Measurements from ENCODE around the gene GPR26. TPM values are rescaled to one million over a fixed set of nuclear protein-coding genes. Genes with fewer than 3 reads are reported as not detected.
"Not testable (repeated sequence)": the region's sequence is repeated elsewhere in the genome, so short reads cannot be mapped to it uniquely, and the experiment has no call there.

Gene GPR26
- total RNA-seq, 1 donor from 2014 or later, result 0.10 TPM

- DNase-seq, result no peak
These were observed 51.2 kb downstream of the GPR26 start for GRCh38 chr10:123717336-123717735.

GRCh38 chr10:123718544-123719060 lies 52.4 kb downstream of the GPR26 start:
- no peak for DNase-seq

- no peak for DNase-seq
These were observed 54.4 kb downstream of the GPR26 start for GRCh38 chr10:123720536-123720935.

GRCh38 chr10:123721441-123722049 lies 55.4 kb downstream of the GPR26 start:
- no peak for DNase-seq

- DNase-seq, result no peak
These were observed 56.2 kb downstream of the GPR26 start for GRCh38 chr10:123722351-123722750.

GRCh38 chr10:123724747-123725146 lies 58.6 kb downstream of the GPR26 start:
- DNase-seq, result no peak

- DNase-seq, result no peak
These were observed 60.2 kb downstream of the GPR26 start for GRCh38 chr10:123726381-123726780.

GRCh38 chr10:123726836-123727235 lies 60.7 kb downstream of the GPR26 start:
- peak; percentile 86 for DNase-seq

- DNase-seq, result no peak
These were observed 63.4 kb downstream of the GPR26 start for GRCh38 chr10:123729523-123729922.

- DNase-seq, result not testable (repeated sequence)
These were observed 70.8 kb downstream of the GPR26 start for GRCh38 chr10:123736917-123737316.

- DNase-seq, result no peak
These were observed 75.0 kb downstream of the GPR26 start for GRCh38 chr10:123741146-123741545.

GRCh38 chr10:123741711-123742110 lies 75.6 kb downstream of the GPR26 start:
- no peak for DNase-seq

- peak; percentile 46 for DNase-seq
These were observed 76.7 kb downstream of the GPR26 start for GRCh38 chr10:123742751-123743440.

GRCh38 chr10:123743441-123744223 lies 77.5 kb downstream of the GPR26 start:
- no peak for DNase-seq

GRCh38 chr10:123744224-123744536 lies 78.0 kb downstream of the GPR26 start:
- no peak for DNase-seq

Other genes with a start within 250 kb of the GPR26 start
- gene CPXM2, start 225.5 kb downstream of the GPR26 start, total RNA-seq, result 7.8 TPM